ENCODE data around the gene VANGL2.

DNA sequence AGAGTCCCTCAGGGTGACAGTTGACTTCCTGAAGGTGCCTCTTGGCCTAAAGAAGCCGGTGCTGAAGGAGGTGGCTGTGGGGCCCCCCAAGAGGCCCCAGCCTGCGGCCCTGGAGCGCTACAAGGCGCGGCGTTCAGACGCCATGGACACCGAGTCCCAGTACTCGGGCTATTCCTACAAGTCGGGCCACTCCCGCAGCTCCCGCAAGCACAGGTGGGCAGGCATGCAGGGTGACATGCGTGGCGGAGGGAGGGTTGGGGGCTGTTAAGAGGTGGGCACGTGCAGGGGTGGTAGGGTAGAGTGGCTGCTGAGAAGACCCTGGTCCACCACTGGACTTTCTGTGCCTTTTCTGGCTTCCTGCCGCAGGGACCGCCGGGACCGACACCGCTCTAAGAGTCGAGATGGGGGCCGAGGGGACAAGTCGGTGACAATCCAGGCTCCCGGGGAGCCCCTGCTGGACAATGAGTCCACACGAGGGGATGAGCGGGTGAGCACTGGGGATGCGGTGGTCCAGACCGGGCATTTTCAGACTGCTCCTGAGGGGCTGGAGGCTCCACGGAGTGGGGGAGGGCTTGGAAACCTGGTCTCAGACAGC, 15.4 kb downstream of the VANGL2 start:
- TF ChIP-seq POLR2A (IDR thresholded peaks at IDR 0.05; ENCODE audit: low read depth, low read length) (no peak), POLR2AphosphoS5 (IDR thresholded peaks at IDR 0.05; ENCODE audit: low read depth, low read length) (no peak), TAF1 (IDR thresholded peaks at IDR 0.05; ENCODE audit: borderline replicate concordance, low read depth, low read length) (no peak)
